ENCODE results near the gene RITA1.
A peak's percentile ranks its signal among the peaks of the same experiment; 100 is the strongest.
"Not testable (repeated sequence)": the region's sequence is repeated elsewhere in the genome, so short reads cannot be mapped to it uniquely, and the experiment has no call there.

The RITA1 gene

DNA sequence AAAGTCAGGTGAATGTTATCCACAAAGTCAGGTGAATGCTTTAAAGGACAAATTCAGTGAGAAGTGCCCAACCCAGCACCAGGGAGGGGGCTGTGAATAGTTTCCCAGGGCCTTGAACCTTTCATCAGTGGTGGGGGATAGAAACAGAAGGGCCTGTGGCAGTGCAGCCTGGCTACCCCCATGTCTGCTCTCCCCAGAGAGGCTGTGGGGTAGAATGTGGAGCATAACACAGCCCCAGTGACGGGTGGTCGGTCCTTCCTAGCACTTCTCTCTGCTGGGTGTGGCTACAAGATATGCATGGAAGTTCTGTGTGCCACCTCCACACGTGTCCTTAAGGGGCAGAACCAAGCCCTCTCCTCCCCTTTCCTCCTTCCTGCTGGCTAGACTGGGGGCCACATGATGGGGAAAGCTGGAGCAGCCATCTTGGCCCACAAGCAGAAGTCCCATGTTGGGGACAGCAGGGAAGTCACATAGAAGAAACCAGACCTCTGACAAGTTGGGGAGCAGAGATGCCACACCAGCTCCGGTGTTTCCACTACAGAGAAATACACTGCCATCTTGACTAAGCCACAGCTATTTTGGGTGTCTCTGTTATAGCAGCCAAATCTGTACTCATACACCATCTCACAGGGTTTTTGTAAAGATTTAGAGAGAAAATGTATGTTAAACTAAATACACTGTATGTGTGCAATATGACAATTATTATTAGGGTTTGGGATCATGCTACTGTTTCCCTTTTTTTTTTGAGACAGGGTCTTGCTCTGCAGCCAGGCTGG is 17.0 kb downstream of the RITA1 start:
- DNase-seq, result no peak

DNA sequence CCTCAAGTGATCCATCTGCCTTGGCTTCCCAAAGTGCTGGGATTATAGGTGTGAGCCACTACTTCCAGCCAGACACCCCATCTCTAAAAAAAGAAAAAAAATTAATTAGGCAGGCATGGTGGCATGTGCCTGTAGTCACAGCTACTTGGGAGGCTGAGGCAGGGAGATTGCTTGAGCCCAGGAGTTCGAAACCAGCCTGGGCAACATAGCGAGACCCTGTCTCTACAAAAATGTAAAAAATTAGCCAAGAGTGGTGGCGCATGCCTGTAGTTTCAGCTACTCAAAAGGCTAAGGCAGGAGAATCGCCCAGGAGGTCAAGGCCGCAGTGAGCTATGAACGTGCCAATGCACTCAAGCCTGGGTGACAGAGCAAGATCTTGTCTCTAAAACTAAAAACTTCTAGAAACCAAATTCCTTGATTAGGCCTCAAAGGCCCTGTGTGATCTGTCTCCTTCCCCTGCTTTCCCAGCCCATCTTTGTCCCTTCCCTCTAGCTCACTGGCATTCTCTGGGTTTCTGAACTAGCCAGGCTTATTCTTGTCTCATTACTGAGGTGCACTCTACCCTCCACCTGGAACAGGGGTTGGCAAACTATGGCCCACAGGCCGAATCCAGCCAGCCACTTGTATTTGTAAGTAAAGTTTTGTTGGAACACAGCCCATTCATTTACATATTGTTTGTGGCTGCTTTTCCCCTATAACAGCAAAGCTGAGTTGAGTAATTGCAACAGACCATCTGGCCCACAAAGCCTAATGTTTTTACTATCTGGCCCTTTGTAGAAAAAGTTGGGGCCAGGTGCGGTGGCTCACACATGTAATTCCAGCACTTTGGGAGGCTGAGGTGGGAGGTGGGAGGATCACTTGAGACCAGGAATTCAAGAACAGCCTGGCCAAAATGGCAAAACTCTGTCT is 18.6 kb downstream of the RITA1 start:
- DNase-seq, result no peak

DNA sequence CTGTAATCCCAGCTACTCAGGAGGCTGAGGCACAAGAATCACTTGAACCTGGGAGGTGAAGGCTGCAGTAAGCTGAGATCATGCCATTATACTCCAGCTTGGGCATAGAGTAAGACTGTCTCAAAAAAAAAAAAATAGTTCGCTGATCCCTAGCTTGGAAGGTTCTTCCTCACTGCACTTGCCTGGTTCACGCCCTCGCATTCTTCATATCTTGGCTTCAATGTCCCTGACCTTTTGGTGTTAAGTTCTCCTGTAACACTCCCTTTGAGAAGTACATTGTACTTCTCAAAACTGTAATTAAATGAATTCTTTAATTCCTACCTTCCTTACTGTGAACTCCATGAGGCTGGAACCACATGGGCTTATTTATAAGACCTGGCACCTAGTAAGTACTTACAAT is 19.3 kb downstream of the RITA1 start:
- no peak for DNase-seq

DNA sequence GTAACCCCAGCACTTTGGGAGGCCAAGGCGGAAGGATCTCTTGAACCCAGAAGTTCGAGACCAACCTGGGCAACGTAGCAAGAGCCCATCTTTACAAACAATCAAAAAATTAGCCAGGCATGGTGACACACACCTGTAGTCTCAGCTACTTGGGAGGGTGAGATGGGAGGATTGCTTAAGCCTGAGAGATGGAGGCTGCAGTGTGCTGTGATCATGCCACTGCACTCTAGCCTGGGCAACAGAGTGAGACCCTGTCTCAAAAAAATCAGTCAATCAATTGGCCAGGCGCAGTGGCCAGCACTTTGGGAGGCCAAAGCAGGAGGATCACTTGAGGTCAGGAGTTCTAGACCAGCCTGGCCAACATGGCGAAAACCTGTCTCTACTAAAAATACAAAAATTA is 21.3 kb downstream of the RITA1 start:
- DNase-seq, result not testable (repeated sequence)

DNA sequence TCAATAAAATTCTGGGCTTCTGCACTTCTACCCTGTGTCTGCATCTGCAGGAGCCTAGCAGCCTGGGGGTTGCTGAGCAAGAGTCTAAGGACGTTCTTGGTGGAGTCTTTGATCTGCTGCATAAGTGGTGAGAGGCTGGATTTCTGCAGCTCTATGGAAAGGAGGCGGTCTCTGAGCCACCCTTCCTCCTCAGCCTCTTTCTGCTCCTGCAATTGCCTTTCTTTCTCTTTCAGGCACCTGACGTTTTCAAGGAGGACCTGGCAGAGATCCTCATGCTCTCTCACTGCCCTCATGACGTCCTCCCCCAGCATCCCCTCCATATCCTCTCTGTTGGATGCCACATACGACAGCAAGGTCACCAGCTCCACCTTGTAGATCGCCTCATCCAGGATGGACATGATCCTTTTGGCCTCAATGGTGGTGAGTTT is 22.1 kb downstream of the RITA1 start:
- DNase-seq, result no peak

DNA sequence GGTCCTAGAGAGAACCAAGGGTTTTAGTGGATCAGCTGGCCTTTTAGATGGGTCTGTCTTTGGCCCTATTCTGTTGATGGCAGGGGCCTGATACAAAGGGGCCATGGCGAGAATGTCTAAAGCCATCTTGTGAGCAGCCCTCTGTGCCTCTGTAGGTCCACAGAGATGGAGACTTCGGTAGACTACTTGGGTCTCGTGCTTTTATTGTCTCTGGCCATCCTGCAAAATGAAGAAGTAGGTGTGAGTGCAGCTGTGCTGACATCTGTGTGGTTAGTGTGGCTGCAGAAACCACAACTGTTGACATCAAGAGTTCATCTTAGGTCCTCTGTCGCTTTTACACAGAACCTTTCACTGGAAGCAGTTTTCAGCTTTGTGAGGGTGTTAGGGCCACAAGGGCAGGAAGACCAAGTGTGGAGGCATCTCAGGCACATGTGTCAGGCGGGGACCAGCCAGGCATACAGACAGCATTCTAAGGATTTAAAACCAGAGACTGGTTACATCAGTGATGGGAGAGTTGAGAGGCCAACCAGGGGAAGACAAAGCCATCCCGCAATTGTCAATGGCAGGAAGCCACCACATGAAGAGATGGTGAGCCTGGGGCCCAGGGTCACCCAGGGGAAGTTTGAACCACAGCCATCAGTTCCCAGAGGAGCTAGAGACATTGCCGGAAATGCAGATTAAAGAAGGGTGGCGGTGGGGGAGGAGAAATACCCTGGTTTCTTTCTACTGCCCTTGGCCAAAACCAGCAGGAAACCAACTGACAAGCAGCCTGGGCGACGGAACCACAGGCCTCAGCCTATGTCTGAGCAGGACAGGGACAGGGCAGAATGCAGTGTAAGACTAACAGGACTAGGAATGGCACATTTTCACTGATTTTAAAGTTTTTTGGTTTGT is 22.8 kb downstream of the RITA1 start:
- DNase-seq, result no peak

DNA sequence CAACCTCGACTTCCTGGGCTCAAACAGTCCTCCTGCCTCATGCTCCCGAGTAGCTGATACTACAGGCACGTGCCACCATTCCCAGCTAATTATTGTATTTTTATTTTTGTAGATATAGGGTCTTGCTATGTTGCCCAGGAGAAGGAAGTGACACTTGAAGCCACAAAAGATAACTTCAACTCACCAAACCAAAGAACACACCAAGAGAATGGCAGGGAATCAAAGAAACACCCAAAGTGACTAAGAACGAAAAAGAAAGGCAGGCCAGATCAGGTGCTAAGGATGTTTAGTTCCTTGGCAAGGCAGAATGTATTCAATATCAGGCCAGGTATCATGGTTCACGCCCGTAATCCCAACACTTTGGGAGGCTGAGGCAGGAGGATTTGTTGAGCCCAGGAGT is 25.6 kb downstream of the RITA1 start:
- no peak for DNase-seq

DNA sequence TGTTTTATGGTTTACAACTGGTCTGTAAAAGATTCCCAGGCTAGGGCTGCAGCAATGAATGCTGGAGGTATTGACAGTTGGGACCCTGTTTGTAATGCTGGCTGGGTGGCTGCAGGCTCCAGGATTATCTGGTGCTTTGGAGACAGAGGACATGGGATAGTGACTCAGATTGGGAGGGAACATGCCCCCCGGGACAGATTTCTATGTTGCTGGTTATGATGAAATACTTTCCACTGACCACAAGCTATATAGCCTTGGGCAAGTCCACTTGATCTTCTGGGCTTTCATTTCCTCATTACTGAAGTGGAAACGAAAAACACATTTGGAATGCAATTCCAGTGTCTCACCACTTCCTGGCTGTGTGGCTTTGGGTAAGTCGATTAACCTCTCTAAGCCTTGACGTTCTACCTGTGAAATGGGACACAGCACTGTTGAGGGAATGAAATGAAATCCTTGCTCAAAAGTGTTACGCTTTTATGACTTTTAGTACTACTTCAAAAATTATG is 29.4 kb downstream of the RITA1 start:
- no peak for DNase-seq

DNA sequence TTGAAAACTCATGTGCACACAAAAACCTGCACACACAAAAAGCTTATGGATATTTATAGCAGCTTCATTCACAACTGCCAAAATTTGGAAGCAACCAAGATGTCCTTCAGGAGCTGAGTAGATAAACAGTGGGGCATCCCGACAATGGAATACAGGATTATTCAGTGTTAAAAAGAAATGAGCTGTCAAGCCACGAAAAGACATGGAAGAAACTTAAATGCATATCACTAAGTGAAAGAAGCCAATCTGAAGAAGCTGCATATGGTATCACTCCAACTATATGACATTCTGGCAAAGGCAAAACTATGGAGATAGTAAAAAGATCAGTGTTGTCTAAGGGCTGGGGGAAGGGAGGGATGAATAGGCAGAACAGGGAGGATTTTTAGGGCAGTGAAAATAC is 30.5 kb downstream of the RITA1 start:
- no peak for DNase-seq

DNA sequence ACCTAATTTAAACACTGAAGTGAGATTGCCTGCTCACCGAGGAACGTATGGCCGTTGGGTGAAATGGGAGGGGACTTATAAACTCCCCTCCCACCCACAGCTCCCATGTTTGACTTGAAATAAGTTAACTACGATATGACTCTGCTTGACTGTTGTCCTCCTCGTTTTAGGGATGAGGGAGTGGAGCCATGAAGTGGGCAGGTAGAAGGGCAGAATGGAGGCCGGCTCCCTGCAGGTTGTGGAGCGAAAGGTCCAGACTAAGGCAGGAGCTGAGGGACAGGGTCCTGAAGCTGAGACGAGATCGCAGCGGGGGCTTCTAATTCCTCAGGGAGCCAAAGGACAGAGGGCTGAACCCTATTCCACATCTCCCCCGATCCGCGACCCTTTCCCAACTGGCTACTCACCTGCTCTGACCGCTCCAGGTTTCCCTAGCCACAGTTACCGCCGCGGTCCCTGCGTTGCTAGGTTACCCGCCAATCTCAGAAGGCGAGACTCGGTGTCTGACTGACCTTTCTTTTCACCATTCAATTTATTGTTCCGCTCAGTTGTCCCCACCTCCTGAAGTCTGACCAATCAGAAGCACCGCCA is 35.2 kb downstream of the RITA1 start:
- DNase-seq, result no peak

DNA sequence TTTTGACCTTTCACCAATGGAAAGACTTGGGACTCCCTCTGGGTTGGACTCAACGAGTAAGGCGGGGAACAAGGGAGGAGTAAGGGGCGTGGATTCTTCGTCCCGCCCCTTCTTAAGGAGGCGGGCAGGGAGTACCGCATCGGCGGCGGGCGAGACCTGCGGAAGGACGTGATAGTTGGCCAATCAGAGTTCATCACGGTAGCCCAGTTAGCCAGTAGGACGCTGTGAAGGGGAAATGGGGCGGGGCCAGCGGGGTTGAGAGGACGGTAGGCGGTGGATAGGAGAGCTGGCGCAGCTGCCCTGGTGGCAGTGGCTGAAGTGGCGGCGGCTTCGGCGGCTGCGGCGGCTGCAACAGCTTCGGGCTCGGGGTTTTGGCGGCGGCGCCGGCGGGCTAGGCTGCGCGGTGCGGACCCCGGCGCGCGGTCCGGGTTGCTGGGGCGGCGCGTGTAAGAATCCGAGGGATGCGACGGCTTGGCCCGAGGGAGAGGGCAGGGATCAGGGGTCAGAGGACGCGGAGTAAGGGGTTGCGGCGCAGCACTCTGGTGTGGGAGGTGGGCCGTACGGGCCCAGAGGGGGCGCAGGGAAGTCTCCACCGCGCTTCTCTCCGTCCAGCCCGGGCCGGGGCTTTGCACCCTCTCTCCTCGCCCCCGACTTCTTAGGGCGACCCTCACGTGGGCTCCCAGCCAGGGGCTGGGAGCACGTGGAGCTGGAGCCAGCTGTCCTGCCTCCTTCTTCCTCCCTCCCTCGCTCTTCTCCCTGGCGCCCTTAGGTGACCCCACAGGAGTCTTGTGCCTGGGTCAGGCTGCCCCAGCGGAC is 35.9 kb downstream of the RITA1 start, which contains the start of gene TPCN1:
TPCN1 (plus strand) TSS at position 284 of the 816 bp plus-strand sequence. CDS start 5,389 bp downstream, outside the sequence.
- DNase-seq, result peak; percentile 85

DNA sequence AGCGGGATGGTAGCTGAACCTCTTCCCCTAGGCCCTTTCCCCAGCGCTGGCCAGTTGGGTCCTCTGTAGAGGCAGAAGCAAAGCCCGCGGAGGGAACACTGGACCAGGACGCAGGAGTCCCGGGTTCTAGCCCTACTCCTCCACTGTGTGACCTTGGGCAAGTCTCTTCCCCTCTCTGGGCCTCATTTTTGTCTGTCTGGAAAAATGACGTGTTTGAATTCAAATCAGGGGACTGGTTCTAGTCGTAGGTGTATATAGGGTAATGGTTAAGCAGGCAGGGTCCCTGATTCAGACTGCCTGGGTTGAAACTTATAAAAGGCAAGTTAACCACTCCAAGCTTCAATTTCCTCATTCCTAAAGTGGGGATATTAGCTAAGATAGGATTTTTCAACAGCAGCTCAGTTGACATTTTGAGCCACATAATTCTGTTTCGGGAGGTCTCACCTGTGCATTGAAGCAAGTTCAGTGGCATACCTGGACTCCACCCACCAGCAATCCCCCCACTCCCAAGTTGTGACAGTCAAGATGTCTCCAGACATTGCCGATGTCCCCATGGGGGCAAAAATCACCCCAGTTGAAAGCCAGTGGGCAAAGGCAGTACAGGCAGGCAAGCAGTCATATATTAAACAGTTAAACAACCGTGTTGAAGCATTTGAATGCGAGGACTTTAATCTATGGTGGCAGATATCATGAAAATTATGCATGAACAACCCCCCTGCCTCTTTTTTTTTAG is 36.6 kb downstream of the RITA1 start:
- no peak for DNase-seq

DNA sequence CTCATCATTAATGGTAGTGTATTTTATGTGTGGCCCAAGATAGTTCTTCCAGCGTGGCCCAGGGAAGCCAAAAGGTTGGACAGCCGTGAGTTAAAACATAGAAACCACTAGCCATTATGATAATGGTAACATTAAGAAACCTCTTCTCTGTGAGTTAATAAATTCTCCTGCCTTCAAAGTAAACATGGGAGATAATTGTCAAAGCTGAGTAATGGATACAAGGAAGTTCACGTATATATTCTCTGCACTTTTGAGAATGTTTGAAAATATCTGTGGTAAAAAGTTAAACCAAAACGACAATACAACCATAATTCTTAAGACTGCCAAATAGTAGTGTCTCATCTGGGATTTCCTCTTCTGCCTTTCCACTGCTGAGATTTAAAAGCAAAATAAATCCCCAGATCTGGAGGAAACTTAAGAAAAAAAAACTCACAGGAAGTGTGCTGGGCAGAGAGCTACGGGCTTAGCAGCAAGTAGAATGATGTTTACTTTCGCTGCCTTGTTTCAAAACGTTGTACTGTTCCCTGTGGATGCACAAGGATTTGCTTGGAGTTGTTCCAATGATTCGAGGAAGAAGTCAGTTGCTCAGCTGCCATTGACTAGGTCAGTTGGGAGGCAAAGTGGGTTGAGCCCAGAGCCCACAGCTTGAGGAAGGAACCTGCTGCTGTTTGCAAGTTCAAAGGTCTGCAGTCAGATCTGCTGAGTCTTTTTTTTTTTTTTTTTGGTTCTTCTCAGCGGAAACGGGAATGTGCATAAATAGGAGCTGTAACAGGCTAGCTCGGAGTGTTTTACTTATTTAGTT is 37.4 kb downstream of the RITA1 start:
- DNase-seq, result peak; percentile 62

DNA sequence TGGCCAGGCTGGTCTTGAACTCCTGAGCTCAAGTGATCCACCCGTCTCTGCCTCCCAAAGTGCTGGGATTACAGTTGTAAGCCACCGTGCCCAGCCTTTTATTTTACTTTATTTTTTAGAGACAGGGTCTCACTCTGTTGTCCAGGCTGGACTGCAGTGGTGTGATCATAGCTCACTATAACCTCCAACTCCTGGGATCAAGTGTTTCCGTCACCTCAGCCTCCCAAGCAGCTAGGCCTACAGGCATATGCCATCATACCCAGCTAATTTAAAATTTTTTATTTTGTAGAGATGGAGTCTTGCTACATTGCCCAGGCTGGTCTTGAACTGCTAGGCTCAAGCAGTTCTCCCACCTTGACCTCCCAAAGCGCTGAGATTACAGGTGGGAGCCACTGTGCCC is 39.4 kb downstream of the RITA1 start:
- DNase-seq, result no peak

DNA sequence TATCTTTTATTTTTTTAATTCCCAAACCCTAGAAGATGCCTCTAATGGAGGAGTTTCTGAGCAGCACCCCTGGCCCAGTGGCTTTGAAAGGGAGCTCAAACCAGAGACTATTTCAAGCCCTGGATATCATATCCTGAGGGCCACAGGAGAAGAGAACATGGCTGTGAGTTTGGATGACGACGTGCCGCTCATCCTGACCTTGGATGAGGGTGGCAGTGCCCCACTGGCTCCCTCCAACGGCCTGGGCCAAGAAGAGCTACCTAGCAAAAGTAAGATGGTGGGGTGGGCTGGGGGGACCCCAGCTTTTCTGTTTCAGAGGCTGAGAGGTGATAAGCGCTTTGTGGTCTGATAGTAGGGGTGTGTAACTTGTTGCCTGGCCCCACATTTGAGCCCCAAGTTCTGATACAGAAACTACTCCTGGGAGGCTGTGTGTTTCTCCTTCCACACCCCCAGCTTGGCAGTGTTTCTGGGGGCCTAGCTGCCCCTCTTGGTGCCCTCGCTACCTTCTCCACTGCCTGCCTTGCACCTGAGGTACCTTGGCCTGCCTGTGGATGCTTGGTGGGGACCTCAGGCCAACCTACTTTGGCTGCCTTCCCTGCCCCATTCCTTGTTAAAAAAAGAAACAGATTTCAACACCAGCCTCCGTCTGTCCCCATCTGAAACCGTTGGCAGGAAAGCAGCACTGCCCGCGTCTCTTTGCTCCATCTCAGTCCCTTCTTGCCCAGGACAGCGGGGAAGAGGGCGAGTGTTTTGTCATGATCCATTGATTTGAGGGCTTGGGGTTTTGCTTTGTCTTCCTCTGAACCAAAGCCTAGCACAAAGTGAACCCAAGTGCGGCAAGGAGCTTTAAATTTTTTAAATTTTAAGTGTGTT is 41.4 kb downstream of the RITA1 start:
- DNase-seq, result no peak

DNA sequence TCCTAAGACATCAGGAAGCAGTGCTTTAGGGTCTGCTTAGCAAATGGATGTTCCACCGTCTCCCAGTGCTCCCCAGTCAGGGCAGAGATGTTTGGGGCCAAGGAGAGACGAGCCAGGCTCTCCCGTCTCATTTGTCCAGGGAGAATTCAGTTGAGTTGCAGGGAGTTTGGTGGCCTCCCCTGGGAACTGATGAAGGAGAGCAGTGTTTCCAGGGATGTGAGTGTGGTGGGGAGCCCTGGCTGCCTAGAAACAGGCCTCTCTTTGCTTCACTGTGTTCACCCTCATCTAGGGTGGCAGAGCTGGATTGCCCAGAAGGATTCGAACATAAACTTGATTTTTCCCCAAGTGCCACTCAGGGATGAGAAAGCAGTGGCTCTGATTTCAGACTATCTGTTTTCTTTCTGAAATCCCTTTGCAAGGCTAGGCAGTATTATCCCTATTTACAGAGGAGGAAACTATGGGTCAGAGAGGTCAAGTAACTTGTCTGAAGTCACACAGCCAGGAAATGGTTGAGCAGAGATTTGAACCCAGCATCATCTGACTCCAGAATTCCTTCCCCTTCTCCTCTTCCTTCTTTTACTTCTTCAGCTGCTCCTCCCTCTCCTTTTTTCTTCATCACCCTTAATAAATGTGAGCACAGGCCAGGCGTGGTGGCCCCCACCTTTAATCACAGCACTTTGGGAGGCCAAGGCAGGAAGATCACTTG is 42.3 kb downstream of the RITA1 start:
- DNase-seq, result no peak

DNA sequence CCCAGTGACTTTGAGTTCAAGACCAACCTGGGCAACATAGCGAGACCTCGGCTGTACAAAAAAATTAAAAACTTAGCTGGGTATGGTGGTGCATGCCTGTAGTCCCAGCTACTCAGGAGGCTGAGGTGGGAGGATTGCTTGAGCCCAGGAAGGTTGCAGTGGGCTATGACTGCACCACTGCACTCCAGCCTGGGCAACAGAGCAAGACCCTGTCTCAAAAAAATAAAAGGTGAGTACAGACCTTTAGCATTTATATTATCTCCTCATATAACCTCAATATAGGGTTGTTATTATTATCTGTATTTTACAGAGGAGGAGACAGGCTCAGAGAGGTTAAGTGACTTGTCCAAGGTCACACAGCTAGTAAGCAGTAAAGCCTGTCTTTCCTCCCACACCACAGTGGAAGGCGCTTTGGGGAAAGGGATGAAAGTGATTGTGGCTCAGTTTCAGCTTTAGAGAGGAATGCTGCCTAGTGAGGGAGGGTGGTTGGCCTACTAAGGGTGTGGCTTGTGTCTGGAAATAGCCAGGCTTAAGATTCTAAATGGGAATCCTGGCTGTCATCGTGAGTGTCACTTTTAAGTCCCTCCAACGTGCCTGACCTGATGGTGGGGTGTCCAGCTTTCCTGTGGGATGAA is 43.0 kb downstream of the RITA1 start:
- no peak for DNase-seq
